Endothelial cell of umbilical vein (primary cell): ENCODE measurements around the gene TCHP.

ENCODE experiments used
- EZH2 ChIP-seq: IDR thresholded peaks from 2 replicates; pipeline ENCODE4 v1.6.1; 2012; ENCODE audit warnings: borderline replicate concordance, low read depth, mild to moderate bottlenecking, moderate library complexity, low read length, inconsistent platforms; ENCODE audit not compliant: severe bottlenecking
- FOS ChIP-seq: IDR thresholded peaks from 2 replicates; pipeline ENCODE4 v1.6.1; 2011; ENCODE audit warnings: mild to moderate bottlenecking, low read length, moderate library complexity, borderline replicate concordance; ENCODE audit not compliant: insufficient read depth
- GATA2 ChIP-seq: IDR thresholded peaks from 2 replicates; pipeline ENCODE4 v1.7.0; 2011; ENCODE audit warnings: low read depth, mild to moderate bottlenecking, moderate library complexity, mixed read lengths, low read length; ENCODE audit not compliant: insufficient read length, insufficient read depth
- POLR2A ChIP-seq: IDR thresholded peaks from 2 replicates; pipeline ENCODE4 v1.6.1; 2012; ENCODE audit warnings: low read depth, mild to moderate bottlenecking, control low read depth, low read length
- POLR2AphosphoS5 ChIP-seq: IDR thresholded peaks from 2 replicates; pipeline ENCODE4 v1.6.1; 2012; ENCODE audit warnings: low read depth, mild to moderate bottlenecking, control low read depth, low read length, moderate library complexity; ENCODE audit not compliant: insufficient read depth
- TF ChIP-seq, protein P1 (sequence below), 2 donors: IDR thresholded peaks; 1 replicate in 1 of 2; 2 replicates in 1 of 2; pipeline ENCODE4 v1.5.1; 2011; ENCODE audit warnings: low read length in 2 of 2, mild to moderate bottlenecking in 2 of 2, moderate library complexity in 2 of 2, control low read depth in 1 of 2, inconsistent platforms in 1 of 2, low read depth in 1 of 2; ENCODE audit not compliant: insufficient read depth in 1 of 2; ENCODE audit errors: extremely low read depth in 1 of 2
- TF ChIP-seq, protein P2 (sequence below): IDR thresholded peaks from 2 replicates; pipeline ENCODE4 v1.6.1; 2011; ENCODE audit not compliant: insufficient read depth, insufficient read length

DNA sequence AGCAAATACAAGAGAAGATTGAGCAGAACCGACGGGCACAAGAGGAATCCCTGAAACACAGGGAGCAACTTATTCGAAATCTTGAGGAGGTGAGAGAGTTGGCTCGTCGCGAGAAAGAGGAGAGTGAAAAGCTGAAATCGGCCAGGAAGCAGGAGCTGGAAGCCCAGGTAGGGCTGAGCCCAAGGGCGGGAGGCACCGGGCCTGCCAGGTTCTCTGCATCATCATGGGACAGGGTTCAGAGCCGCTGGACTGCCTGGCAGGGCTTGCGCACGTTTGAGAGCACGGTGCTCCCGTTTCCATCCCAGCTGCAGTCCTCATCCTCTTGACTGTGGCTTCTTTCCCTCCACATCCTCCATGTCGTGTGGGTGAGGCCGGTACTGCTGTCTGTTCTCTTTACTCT lies 14.4 kb downstream of the TCHP start:
- TF ChIP-seq POLR2A, result no peak
- TF ChIP-seq, protein P1, sequence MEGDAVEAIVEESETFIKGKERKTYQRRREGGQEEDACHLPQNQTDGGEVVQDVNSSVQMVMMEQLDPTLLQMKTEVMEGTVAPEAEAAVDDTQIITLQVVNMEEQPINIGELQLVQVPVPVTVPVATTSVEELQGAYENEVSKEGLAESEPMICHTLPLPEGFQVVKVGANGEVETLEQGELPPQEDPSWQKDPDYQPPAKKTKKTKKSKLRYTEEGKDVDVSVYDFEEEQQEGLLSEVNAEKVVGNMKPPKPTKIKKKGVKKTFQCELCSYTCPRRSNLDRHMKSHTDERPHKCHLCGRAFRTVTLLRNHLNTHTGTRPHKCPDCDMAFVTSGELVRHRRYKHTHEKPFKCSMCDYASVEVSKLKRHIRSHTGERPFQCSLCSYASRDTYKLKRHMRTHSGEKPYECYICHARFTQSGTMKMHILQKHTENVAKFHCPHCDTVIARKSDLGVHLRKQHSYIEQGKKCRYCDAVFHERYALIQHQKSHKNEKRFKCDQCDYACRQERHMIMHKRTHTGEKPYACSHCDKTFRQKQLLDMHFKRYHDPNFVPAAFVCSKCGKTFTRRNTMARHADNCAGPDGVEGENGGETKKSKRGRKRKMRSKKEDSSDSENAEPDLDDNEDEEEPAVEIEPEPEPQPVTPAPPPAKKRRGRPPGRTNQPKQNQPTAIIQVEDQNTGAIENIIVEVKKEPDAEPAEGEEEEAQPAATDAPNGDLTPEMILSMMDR (IDR thresholded peaks at IDR 0.05; ENCODE audit: extremely low read depth in 1 of 2, insufficient read depth in 1 of 2, low read depth in 1 of 2, low read length in 2 of 2), result no peak
- TF ChIP-seq POLR2AphosphoS5, result no peak
- TF ChIP-seq EZH2, result no peak
- TF ChIP-seq, protein P2, sequence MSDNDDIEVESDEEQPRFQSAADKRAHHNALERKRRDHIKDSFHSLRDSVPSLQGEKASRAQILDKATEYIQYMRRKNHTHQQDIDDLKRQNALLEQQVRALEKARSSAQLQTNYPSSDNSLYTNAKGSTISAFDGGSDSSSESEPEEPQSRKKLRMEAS, result no peak
- TF ChIP-seq FOS, result no peak
- TF ChIP-seq GATA2, result no peak
